Mucosa of descending colon (tissue), 3 donors: ENCODE results near the gene SIL1. TPM values are rescaled to one million over a fixed set of nuclear protein-coding genes. Genes with fewer than 3 reads are reported as not detected.
"Not testable (repeated sequence)": the region's sequence is repeated elsewhere in the genome, so short reads cannot be mapped to it uniquely, and the experiment has no call there.

ENCODE experiments used
- ATAC-seq: fragments of 200-7000 bp; cut with Tn5 transposase; one replicate; pipeline ENCODE4 v1.9.1; 2020; ENCODE audit warnings: mild to moderate bottlenecking, moderate library complexity
- DNase-seq, 3 donors: peaks; one replicate each; pipeline ENCODE4 v3.0.0-alpha.2; 2020
- H3K36me3 ChIP-seq: fragments of 200-600 bp; one replicate; pipeline ENCODE4 v1.8.0; 2021; ENCODE audit warnings: low read depth, mild to moderate bottlenecking
- H3K4me1 ChIP-seq: fragments of 200-600 bp; one replicate; pipeline ENCODE4 v1.8.0; 2021; ENCODE audit warnings: low read depth, mild to moderate bottlenecking
- H3K4me3 ChIP-seq: fragments of 200-600 bp; one replicate; pipeline ENCODE4 v1.8.0; 2021; ENCODE audit warnings: mild to moderate bottlenecking
- H3K9me3 ChIP-seq: fragments of 200-600 bp; one replicate; pipeline ENCODE4 v1.8.0; 2021; ENCODE audit warnings: mild to moderate bottlenecking
- CTCF ChIP-seq: fragments of 200-600 bp; IDR thresholded peaks from one replicate; pipeline ENCODE4 v1.8.0; 2022; ENCODE audit warnings: antibody characterized with exemption, mild to moderate bottlenecking
- intact Hi-C, 2 donors: fragments of 100-400 bp; cut with DNase I in 1 of 2; cut with micrococcal nuclease in 1 of 2; formaldehyde crosslinking; loops; one replicate each; pipeline versions ENCODE4 v1.11.0 to v1.11.1; 2022; cut with DNase I, micrococcal nuclease
- total RNA-seq, 3 donors: library from RNA; stranded (reverse); fragmentation: NEBNext Ultra II Directional in 2 of 3; extraction: Animal tissue kit (Norgen Biotek cat#: 25700) in 2 of 3; gene quantifications; one replicate each; pipeline versions ENCODE4 v1.2.1 to v1.2.4, GENCODE V29; 2021 to 2023
- donor health status: DM: no; HTN: no; CAD: no; lungs with moderate emphysema.
- donor health status: DM: no; HTN: no; CAD: no.
- donor health status: DM: no; HTN: yes; CAD: no.

Gene SIL1
- total RNA-seq, 3 donors from 2014 or later = 35.2 to 35.8 (median 35.6) TPM

DNA sequence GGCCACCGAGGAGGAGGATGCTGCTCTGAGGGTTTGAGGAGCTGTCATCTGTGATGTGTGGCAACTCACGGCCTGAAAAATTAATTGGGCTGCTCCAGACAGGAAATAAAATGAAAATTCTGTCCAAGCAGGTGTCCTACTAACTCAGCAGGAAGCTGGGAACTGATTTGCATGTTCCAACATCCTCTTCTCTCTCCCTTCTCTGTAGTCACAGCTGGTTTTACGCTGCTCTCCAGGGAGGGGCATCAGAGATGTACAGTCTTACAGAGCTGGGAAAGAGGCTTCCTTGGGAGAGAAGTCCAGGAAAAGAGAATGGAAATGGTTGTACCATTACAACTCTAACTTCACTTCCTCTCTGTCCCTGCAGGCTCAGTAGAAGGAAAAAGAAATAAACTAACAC is 24.2 kb upstream of the SIL1 start:
- Histone ChIP-seq H3K4me1 (no peaks in the 10 kb centered on the region), H3K9me3 (no peaks in the 10 kb centered on the region), H3K4me3 (no peak overlapping the region), H3K36me3 (no peaks in the 10 kb centered on the region)
- ATAC-seq (peak; percentile 98), DNase-seq (no peak)
- intact Hi-C loops = no loop called here
- TF ChIP-seq CTCF = no peak

DNA sequence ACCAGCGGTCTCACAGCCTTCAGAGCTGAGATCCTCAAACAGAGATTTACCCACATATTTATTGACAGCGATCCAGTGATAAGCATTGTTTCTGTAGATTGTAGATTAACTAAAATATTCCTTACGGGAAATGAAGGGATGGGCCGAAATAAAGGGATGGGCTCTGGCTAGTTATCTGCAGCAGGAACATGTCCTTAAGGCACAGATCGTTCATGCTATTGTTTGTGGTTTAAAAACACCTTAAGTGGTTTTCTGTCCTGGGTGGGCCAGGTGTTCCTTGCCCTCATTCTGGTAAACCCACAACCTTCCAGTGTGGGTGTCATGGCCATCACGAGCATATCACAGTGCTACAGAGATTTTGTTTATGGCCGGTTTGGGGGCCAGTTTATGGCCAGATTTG is 19.9 kb upstream of the SIL1 start:
- H3K4me3 ChIP-seq, H3K4me1 ChIP-seq, H3K9me3 ChIP-seq, DNase-seq, intact Hi-C loops, H3K36me3 ChIP-seq, ATAC-seq: not testable (repeated sequence)

GRCh38 chr5:139215107-139215975 is 17.2 kb upstream of the SIL1 start:
- no peak for TF ChIP-seq CTCF
- no peaks in the 10 kb centered on the region for H3K36me3 ChIP-seq
- no peaks in the 10 kb centered on the region for H3K4me1 ChIP-seq
- intact Hi-C loops = no loop called here
- H3K9me3 ChIP-seq = no peaks in the 10 kb centered on the region
- no peak for ATAC-seq
- no peak overlapping the region for H3K4me3 ChIP-seq
- no peak for DNase-seq

- Histone ChIP-seq H3K4me1 (no peaks in the 10 kb centered on the region), H3K9me3 (no peaks in the 10 kb centered on the region), H3K4me3 (no peak overlapping the region), H3K36me3 (no peaks in the 10 kb centered on the region)
- intact Hi-C loops = no loop called here
- DNase-seq (no peak), ATAC-seq (no peak)
- TF ChIP-seq CTCF = no peak
Measured at GRCh38 chr5:139214646-139215045, 16.5 kb upstream of the SIL1 start.

DNA sequence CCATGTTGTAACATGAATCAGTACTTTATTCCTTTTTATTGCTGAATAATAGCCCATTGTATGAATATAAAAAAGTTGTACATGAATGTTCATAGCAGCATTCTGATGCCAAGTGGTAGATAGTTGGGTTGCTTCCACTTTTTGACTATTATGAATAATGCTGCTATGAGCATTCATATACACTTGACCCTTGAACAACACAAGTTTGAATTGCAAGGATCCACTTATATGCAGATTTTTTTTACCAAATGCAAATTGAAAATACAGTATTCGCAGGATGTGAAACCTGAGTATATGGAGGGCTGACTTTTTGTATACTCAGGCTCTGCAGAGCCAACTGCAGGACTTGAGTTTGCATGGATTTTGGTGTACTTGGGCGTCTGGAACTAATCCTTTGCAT is 14.7 kb upstream of the SIL1 start:
- TF ChIP-seq CTCF = no peak
- intact Hi-C loops = no loop called here
- H3K4me1 ChIP-seq = no peaks in the 10 kb centered on the region
- H3K9me3 ChIP-seq = no peaks in the 10 kb centered on the region
- no peaks in the 10 kb centered on the region for H3K36me3 ChIP-seq
- no peak overlapping the region for H3K4me3 ChIP-seq
- ATAC-seq (no peak), DNase-seq (no peak)

GRCh38 chr5:139212486-139212885 is 14.3 kb upstream of the SIL1 start:
- Histone ChIP-seq H3K36me3 (no peaks in the 10 kb centered on the region), H3K4me1 (no peaks in the 10 kb centered on the region), H3K9me3 (no peaks in the 10 kb centered on the region), H3K4me3 (no peak overlapping the region)
- intact Hi-C loops = no loop called here
- ATAC-seq = no peak
- TF ChIP-seq CTCF = no peak
- DNase-seq = no peak
